HG03575 (cell line): ENCODE results near the gene PRPF19.

Source experiments
- ATAC-seq: cut with Tn5 transposase; IDR thresholded peaks from one replicate; pipeline ENCODE4 v1.9.1; 2021; ENCODE audit not compliant: unreplicated experiment, insufficient number of reproducible peaks, low FRiP score; ENCODE audit errors: extremely low read depth

Gene PRPF19

DNA sequence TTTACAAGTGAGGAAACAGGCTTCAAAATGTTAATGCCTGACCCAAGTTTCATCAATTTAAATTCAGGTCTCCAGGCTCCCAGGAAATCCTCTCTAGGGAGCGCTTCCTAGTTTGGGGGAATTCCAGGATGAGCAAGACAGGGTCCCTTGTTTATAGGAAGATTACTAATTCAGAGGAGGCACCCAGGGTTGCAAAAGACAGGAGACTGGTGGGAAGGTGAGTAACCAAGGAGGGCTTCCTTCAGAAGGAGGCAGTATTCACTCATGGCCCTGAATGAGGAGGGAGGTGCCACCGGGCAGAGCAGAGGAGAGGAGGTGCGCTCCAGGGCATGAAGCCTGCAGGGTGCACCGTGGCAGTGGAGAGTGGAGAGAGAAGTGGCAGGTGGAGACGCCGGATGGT is 19.5 kb upstream of the PRPF19 start:
- no peak for ATAC-seq

DNA sequence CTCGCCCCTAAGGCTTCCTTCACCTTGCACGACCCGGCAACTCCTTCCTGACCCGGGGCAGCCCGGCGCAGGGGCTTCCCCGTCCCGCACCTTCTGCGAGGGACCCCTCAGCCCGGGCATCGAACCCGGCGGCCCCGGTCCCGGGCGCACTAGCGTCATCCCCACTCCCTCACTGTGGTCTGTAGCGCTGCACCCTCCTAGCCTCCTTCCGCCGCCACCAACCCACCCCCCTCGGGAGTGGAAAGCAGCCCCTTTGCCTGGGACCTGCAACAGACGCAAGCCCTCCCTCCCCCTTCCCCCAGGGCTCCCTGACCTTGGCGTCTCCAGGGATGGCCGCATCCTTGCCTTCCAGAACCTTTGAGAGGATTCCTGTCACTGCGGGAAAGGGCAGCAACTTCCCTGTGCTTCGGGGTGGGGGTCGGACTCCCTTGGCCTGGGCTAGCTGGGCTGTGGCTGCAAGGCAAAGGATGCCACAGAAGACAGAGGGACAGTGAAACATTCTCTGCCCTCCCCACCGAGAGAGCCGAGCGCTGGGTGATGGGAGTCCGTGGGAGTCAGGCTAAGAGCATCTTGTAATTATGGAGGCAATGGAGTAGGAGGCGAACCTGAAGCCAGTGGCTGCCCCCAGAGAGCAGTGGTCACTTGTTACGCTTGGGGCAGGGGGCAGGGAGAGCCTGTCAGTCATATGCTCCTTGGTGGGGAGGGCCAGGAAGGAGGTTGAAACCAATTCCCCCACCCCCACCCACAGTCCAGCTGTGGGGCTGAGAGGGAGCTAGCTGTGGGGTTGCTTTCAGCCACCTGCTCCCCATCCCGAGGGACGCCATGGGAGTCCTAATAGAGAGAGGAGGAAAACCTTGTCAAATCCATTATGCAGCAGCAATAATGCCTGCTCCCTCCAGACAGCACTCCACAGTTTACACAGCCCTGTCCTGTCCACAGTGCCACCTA is 18.8 kb upstream of the PRPF19 start:
- ATAC-seq: no peak

GRCh38 chr11:60924110-60924905 is 17.9 kb upstream of the PRPF19 start, which contains the start of gene TMEM132A:
Gene TMEM132A (plus strand): TSS chr11:60924460. CDS start chr11:60924634, 174 bp downstream.
- ATAC-seq: no peak

DNA sequence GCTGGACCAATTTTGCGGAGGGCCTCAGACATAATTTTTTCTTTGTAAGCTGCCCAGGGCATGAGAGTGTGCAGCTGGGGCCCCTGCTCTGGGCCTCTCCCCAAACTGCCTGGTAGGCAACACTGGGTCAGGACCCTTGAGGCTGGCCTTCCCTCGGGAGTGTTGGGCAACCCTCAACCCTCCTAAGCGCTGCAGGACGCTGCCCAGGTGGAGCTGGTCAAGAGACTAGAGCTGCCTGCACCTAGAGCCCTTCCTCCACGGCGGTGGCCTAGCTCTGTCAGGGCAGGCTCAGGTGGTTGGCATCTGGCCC is 17.4 kb upstream of the PRPF19 start:
- no peak for ATAC-seq

DNA sequence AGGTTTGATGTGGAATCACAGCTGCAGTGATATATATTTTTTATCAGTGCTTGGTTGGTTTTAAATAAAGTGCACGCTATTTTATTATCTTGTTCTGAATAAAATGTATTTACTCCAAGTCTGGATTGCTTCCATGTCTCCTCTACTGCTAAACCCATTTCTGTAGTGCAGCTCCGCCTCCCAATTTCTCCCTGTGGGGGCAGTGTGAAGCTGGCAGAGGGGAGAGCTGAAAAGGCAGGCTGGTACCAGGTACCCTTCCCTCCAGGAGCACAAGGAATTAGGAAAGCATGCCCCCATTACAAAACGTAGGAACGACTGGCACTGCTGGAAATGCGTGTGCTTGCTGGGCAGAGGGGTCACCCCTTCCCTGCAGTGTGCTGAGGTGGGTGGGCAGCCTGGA is 16.9 kb upstream of the PRPF19 start:
- no peak for ATAC-seq

DNA sequence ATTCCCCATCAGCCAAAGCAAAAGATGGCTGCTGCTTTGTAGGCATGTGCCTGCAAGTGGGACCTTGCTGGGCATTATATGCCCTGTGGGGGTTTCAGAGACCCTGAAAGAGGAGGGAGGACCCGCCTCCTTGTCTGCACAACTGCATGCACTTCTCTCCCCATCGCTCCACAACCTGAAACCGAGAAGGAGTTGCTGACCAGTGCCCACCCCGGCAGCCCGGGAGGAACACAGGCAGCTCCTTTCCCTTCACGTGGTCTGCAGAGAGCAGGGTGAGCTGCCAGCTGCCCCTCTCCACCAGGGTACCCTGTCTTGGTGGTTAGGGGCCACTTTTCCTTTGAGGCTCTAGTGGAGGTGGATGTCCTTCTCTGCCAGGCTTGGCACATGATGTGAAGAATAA is 16.5 kb upstream of the PRPF19 start:
- no peak for ATAC-seq

GRCh38 chr11:60921777-60922335 is 15.5 kb upstream of the PRPF19 start:
- no peak for ATAC-seq

GRCh38 chr11:60921259-60921658 is 14.9 kb upstream of the PRPF19 start:
- ATAC-seq: no peak

DNA sequence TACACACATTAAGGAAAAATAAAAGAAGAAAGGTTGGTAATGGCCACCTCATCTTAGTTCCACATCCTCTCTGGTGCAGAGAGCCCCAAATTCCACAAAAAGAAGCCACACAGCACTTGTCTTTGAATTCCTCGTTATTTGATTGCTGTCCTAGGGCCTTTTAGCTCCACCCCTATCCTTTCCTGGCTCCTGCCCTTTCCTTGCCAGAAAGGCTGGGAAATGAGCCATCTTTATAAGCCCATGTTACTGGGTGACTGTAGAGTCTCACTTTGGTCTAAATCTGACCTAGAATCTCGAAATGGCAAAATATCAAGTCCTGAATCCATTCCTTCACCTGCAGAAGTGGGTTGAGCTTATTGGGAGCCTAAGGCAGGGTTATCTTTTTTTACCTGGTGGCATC is 13.6 kb upstream of the PRPF19 start:
- no peak for ATAC-seq

DNA sequence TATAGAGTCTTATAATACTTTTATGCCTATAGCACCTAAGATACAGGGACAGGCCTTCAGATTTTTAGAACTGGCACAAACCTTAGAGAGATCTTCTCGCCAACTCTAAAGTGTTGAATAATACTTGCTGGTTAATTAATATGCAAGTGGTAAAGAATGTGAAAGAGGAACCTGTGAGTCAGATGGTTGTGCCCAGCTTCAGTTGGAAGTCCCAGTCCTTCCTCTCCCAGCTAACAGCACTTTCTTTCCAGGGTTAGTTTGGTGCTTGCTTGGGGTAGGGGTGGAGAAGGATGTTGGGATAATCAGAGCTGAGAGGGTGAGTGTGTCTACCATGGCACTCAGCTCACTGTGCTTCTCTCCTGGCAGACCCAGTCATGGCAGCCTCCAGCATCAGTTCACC is 12.9 kb upstream of the PRPF19 start:
- no peak for ATAC-seq

- ATAC-seq: no peak
Measured at GRCh38 chr11:60918939-60919265, 12.5 kb upstream of the PRPF19 start.

DNA sequence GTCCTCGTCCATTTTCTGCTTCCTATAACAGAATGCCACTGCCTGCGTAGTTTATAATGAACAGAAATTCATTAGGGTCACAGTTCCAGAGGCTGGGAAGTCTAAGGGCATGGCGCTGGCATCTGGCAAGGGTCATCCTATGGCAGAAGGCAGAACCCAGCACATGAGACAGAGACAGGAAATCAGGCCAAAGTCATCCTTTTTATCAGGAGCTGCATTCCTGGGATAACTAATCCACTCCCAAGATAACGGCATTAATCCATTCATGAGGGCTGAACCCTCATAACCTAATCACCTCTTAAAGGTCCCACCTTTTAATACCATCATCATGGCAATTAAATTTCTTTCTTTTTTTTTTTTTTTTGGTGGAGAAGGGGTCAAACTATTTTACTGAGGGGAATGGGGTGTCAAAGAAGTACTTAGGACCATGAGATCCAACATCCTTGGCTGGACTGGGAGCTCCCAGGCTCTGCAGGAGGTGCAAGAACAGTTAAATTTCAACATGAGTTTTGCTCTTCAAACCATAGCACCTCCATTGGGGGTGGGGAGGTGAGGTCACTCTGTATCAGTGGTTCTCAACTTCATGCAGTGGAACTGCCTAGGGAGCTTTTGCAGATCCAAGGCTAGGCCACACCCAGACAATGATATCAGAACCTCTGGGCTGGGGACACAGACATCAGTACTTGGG is 12.0 kb upstream of the PRPF19 start:
- ATAC-seq: no peak

GRCh38 chr11:60917267-60917666 is 10.9 kb upstream of the PRPF19 start:
- no peak for ATAC-seq

DNA sequence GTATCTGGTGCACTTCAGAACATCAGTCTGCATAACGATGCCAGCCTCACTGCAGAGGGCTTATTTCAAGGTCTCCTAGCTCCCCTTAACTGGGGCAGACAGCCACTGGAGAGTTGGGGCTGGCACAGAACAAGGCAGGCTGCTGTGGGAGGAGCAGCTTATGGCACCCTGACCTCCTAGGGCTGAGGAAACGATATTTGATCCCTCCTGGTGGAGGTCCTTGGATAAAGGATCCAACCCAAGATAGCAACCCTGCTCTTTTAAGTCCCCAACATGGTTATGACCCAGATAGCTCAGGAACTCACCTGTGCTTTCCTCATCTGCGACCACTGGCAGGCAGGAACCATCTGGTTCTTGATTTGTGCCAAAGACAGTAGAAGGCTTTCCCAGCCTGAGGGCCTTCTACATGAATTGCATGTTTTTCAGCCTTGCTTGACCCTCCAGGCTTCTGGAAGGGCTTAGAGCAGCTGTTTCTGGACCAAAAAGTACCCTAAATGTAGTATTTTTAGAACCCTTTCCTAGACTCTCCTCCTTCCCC is 10.4 kb upstream of the PRPF19 start:
- no peak for ATAC-seq

- no peak for ATAC-seq
Measured at GRCh38 chr11:60915248-60915914, 9.0 kb upstream of the PRPF19 start.

GRCh38 chr11:60914633-60915247 is 8.4 kb upstream of the PRPF19 start:
- ATAC-seq: no peak

DNA sequence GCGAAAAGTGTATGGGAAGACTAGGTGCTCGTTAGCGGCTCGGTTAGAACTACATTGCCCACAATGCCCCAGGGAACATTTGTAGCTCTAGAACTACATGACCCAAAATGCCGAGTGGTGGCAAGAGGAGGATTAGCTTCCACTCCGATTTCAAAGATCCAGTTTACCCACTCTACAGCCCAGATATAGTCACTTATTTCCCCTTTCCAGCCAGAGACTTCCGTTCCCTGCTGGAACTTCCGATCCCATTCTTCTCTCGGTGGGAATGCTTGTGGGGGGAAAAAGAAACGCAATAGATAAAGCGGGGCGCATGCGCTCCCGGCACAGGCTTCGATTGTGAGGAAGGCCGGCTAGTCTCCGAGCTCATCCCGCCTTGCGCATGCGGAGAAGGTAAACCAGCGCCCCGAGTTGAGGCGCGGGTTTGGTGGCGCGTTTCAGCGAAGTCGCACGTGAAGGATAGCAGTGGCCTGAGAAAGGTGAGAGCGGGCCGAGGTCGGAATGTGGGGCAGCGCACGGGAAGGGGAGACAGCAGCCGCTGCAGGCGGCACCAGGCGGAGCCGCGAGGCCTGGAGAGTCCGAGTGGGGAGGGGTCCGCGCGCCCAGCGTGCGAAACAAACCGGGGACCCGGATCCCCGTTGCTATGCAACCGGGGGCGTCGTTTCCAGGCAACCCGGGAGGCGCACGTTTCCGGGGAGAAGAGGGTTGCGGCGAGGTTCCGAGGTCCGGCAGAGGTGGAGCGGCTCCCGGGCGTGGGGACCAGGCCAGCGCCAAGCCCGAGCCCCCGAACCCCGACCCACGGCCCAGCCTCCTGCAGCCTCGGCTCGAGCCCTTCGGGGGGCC is 7.6 kb upstream of the PRPF19 start, which contains the start of gene TMEM109:
Gene TMEM109 (plus strand): TSS at position 366 of the 840 bp plus-strand sequence. CDS start 5,536 bp downstream, outside the sequence.
- peak; percentile 25 for ATAC-seq
